8988T (cell line): Measurements from ENCODE around the gene BAZ2A.
A peak's percentile ranks its signal among the peaks of the same experiment; 100 is the strongest.

Source experiments
- DNase-seq: peaks from one replicate; pipeline ENCODE4 v3.0.0; 2011

Gene BAZ2A

DNA sequence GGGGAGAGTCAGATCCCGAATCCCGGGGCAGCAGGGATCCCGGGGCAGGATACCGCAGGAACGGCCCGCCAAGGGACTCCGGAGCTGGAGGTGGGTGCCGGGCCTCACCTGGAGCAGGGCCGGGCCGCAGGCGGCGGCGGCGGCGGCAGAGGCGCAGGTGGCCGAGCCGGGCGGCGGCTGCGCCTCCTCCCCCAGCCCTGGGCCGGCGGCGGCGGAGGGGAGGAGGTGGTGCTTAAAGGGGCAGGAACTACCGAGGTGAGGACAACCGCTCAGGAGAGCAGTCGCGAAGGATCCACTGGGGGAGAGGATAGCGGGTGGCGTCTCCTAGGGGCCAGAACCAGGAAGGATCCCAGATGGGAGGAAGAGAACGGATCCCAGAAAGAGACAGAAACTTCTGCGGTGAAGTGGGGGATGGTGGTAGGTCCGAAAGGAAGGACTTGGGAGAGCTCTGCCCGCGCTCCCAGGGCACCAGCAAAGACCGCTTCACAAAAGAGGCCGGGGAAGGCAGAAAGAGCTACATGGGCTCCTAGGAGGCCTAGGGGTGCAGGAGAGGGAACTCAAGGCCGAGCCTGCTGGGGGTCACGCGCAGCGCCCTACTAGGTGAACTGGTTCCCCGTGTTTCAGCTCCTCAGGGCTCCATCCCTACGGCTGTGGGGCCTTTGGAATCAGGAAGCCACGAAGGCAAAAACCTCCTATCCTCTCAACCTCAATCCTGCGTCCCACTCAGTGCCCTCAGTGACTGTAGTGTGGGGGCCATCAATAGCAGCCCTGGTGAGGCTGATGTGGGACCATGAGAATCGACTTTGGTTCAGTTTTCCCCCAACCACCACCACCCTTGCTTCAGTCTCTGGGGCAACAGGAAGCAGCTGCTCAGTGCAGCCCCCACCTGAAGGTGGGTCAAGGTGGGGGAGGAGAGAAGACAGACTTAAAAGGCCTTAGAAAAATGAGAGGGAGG lies 5.0 kb upstream of the BAZ2A start:
- peak; percentile 92 for DNase-seq

- DNase-seq = peak; percentile 76
Measured at GRCh38 chr12:56634242-56634836, 4.2 kb upstream of the BAZ2A start.

- DNase-seq = no peak
Measured at GRCh38 chr12:56633468-56634241, 3.5 kb upstream of the BAZ2A start.

DNA sequence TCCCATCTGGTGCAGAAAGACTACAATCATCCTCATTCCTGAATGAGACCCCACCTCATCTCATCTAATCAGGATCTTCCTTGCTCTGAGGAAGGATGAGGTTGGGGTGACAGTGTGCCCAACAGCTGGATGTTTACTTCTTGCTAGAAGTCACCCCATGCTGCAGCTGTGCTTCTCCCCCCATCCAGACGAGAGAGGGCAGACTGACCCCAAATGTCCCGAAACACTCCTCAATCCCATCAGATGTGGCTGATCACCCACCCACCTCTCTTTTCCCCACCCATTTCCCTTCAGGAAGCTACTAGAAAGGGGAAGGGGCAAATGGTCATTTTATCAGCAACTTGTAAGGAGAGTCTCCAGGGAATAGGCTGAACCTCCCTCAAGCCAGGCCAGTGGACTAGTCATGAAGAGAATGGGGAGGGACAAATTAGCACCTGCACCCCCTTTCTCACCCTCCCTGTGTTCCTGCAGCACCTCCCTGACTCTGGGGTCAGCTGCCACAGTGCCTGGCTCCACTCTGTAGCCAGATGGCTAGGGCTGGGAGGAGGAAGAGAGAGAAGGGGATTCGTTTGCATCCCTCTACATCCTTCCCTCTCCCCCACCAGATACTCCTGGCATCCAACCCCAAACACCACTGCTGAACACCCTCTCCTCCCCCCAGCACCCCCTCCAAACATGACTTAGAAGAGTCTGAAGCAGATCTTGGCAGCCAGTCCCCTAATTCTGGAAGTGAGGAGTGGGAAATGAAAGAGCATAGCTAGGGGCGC lies 2.8 kb upstream of the BAZ2A start:
- DNase-seq = no peak

DNA sequence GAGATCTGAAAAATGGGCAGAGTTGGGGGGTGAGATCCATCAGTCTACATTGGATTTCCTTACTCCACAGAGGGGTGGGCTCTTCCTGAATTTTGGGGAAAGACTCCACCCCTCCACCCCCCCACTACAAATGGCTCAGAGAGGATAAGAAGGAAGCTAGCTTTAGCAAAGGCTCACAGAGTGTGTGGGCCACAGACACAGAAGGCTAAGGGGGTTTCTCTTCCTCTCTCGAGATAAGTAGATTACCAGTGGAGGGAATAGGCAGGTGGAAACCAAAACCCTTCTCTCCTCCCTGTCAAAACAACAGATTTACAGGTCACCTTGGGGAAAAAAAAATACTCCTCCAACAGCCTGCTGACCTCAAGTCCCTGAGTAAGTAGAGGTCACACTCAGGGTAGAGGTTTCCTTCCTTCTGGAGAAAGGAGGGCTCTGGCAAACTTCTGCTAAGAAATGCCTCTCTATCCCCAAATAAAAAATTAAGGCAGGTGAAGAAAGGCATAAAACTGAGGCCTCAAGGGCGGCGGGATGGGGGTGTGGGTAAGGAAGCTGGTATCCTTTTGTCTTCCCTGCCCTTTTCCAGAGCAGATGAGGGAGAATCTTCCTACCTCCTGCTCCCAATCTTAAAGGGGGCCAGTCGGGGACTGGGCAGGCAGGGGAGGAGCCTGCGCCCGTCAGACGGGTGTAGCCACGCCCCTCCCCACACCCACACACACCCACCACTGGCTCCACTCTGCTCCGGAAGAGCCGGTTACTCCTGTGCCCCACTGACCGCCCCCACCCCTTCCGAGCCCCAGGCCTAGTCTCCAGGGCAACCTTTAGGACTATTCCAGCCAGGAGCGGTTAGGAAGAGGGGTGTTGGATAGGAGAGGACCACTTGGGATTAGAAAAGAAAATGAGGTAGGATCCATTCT lies 1.9 kb upstream of the BAZ2A start:
- peak; percentile 80 for DNase-seq

DNA sequence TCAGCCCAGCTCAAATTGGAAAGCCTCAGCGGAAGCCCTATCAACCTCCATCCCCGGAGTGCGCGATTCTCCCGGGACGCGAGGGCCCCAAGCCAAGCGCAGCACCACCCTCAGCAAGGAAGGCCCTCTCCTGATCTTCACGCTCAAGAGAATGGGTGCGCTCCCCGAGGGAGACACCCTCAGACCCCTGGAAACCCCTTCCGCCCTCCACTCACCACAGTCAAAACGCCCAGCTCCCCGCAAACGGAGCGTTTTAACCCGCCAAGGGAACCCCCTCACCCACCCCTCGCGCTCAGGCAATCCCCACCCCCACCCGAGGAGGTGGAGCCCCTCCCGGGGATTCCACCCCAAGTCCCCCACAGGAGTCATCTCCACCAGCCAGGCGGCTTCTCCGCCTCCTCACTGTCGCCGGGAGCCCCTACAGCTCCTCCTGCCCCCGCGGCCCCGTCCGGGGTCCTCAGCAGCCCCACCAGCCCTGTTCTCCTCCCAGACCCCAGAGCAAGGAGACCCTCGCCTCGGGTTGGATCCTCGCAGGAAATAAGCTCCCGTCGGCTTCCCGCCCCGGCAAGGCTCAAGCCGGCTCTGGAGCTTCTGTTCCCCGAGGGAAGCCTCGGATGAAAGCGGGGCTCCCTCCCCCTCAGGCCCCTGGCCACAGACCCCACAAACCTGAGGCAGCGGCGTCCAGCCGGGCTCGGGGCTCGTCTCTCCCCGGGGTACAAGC lies 507 bp downstream of the BAZ2A start:
- peak; percentile 51 for DNase-seq

DNA sequence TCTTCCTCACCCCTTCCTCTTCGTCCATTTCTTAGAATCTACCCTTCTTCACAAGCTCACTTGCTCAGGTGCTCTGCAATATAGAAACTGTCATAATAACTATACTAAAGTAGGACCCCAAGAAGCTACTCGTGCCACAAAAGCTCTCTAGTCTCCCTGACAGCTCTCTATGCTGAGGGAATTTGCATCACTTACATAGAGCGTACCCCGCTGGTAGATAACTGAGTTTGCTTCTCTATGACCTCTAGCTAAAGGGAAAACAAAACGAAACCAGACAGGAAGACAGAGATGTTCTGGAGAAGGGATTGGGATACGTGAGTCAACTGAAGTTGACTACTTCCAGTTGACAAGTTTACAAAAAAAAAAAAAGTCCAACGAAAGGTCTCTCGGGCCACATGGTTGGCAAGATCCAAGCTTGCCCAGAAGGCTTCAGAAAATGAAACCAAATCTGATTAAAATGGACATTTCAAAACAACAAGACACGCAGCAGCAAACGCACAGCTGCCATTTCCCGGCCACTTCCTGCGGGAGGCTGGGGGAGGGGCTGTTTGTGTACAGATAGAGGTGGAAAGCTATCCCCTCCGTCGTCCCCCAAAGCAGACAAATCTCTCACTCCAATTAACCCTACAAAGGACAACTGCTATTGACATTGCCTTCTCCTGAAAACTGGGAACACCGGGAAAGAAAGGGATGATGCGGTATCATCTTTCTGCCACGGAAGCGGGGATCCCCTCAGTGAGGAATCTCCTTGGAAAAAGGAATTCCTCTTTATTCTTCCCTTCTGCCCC lies 1.3 kb downstream of the BAZ2A start:
- peak; percentile 52 for DNase-seq

GRCh38 chr12:56626701-56627100 lies 3.4 kb downstream of the BAZ2A start:
- DNase-seq = no peak

- DNase-seq = no peak
Measured at GRCh38 chr12:56622535-56622934, 7.6 kb downstream of the BAZ2A start.

- no peak for DNase-seq
Measured at GRCh38 chr12:56616925-56617324, 13.2 kb downstream of the BAZ2A start.

DNA sequence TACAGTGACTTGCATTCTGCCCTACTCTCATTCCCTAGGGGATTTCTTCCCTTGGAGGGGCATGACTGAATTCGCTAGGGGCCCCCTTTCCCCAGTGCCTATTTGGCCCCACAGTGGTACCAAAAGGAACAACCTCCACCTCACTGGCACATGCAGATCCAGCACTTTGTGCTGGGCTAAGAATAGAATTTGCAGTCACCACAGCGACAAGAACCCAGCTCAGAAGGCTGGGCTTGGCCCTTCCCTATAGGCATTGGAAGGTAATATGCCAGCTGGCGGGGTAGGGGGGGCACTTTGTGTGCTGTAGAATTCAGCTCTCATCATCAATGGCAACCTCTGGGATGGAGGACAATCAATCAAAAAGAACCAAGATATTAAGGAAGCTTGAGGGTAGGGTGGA lies 13.9 kb downstream of the BAZ2A start:
- no peak for DNase-seq

DNA sequence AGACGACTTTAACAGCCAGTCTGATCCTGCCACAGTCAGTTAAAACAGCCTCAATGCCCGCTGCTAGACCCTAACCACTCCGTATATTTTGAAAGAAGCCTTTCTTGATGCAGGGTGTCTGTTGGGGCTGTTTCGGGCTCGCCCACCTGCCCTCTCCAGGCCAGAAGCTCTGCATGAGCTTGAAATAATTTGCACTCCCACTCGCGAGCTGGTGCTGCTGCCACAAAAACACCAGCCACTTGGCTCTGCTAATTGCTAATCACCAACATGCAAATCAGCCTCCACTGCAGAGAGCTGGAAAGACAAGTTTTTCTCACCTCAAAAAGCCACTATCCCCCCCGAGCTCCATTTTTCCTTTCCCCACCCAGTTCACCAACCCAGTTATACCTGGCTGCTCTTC lies 15.5 kb downstream of the BAZ2A start:
- DNase-seq = no peak

DNA sequence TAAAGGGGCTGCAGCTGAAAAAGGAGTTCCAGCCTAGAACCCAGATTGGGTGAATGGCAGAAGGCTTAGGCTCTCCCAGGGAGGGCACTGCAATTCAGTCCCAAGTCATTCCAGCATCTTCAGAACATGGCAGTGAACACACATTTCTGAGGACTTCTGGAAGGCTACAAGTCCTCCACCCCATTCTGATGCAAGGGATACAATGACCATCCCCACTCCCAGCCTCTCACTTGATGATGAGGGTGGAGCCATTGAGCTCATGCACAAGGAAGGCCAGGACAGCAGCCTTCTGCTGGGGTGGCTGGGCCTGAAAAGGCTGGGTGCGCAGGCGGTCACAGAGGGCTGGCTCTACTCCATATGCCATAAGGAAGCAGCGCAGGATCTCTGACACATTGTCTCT lies 25.8 kb downstream of the BAZ2A start:
- no peak for DNase-seq

DNA sequence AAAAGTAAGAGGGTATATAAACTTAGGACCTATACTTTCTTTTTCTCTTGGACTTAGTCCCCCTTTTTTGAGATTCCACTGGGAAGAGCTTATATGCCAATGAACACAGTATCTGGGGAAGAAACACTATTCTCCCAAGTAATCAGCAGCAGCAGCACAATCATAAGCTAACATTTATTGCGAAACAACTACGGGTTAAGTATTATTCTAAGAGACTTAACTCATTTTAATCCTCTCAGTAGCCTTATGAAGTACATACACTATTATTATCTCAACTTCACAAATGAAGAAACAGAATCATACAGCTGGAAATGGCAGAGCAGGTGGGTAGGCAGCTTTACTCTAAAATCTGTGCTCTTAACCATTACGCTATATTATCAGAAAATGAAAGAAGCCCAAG lies 27.9 kb downstream of the BAZ2A start:
- no peak for DNase-seq

GRCh38 chr12:56601503-56601902 lies 28.6 kb downstream of the BAZ2A start:
- peak; percentile 70 for DNase-seq

DNA sequence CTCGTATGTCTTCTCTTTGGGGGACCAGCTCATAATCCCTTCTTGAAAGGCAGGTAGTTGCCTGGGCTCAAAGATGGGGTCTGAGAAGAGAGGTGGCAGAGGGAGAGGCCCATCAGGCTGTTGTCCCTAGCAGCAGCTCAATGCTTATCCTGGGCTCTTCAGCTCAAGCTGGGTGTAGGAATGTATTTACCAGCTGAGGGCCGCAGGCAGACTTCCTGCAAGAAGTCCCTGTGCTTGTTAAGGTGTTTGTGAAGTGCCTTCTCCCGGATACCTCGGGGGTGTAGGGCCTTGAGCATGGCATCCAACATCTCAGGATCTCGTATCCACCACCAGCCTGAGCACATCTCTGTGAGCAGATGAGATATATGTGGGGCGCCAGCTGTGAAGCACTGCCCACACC lies 29.4 kb downstream of the BAZ2A start:
- no peak for DNase-seq

- DNase-seq = no peak
Measured at GRCh38 chr12:56599797-56600196, 30.3 kb downstream of the BAZ2A start.

GRCh38 chr12:56599041-56599440 lies 31.1 kb downstream of the BAZ2A start:
- no peak for DNase-seq

DNA sequence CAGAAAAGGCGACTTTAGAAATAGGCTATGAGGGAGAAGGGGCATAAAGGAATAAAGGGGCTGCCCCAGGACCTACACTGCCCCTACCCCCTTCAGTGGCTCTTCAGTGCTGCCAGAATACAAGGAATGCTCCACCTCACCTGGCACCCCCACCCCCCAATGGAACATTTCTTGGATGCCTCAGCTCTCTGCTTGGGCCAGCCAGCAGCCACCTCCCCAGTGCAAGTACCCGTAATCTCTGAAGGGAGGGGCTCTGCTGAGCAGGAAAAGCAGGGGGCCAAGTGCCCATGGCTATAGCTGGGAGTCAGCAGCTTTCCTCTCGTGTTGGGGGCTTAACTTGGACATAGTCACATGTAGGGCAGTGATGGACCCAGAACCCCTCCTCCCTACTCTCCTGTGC lies 33.3 kb downstream of the BAZ2A start:
- no peak for DNase-seq
